Measurements from ENCODE around the gene SCYL2. TPM values are rescaled to one million over a fixed set of nuclear protein-coding genes. Genes with fewer than 3 reads are reported as not detected.
"Not testable (repeated sequence)": the region's sequence is repeated elsewhere in the genome, so short reads cannot be mapped to it uniquely, and the experiment has no call there.

Gene SCYL2
- total RNA-seq, 1 donor from 2014 or later: 38.7 TPM

DNA sequence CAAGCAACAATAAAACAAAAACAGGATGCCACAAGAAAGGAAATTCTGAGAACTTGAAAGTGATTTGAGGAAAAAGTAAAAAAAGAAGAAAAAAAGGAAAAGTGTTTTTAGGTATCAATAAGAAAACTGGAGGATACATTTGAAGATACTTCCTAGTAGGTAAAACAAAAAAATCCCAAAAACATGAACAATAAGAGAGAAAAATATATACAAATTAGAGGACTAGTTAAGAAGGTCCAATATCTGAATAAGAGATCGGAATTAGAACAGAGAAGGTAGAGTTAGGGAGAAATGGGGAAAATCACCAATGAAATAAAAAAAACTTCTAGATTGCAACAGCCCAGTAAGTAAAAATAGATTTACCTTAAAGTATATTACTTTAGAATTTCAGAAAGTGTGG, 8.8 kb upstream of the SCYL2 start:
- ATAC-seq (ENCODE audit: low read depth): no peak
- H3K4me1 Mint-ChIP-seq: no peaks in the 10 kb centered on the region
- POLR2A ChIA-PET: no interaction called here

DNA sequence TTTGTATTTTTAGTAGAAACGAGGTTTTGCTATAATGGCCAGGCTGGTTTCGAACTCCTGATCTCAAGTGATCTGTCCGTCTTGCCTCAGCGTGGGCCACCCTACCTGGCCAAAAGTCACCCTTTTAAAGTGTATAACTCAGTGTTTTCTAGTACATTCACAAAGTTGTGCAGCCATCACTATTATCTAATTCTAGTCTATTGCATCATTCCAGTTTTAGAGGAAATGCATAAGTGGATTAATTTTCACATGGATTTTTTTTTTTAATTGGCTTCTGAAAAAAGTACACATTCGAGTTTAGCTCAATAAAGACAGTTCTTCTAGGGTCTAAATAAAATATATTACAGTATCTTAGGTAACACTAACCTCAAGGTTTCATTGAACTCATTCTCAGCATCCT, 3.8 kb upstream of the SCYL2 start:
- ATAC-seq (ENCODE audit: low read depth) (no peak), DNase-seq (no peak)
- H3K4me1 Mint-ChIP-seq: peaks cover 13% of the 10 kb centered on the region
- H3K36me3 Mint-ChIP-seq (ENCODE audit: low read depth): peaks cover 5% of the 10 kb centered on the region
- no peak overlapping the region for H3K4me3 Mint-ChIP-seq
- no peaks in the 10 kb centered on the region for H3K27me3 Mint-ChIP-seq
- TF ChIP-seq, protein P1, sequence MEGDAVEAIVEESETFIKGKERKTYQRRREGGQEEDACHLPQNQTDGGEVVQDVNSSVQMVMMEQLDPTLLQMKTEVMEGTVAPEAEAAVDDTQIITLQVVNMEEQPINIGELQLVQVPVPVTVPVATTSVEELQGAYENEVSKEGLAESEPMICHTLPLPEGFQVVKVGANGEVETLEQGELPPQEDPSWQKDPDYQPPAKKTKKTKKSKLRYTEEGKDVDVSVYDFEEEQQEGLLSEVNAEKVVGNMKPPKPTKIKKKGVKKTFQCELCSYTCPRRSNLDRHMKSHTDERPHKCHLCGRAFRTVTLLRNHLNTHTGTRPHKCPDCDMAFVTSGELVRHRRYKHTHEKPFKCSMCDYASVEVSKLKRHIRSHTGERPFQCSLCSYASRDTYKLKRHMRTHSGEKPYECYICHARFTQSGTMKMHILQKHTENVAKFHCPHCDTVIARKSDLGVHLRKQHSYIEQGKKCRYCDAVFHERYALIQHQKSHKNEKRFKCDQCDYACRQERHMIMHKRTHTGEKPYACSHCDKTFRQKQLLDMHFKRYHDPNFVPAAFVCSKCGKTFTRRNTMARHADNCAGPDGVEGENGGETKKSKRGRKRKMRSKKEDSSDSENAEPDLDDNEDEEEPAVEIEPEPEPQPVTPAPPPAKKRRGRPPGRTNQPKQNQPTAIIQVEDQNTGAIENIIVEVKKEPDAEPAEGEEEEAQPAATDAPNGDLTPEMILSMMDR (IDR thresholded peaks at IDR 0.05): no peak
- no peak overlapping the region for H3K27ac Mint-ChIP-seq
- intact Hi-C loops (cut with micrococcal nuclease): loop anchor here (10.0 kb wide), 1 partner anchor 1618 kb away; the partner anchor contains the start of genes APAF1 and IKBIP
- no peaks in the 10 kb centered on the region for H3K9me3 Mint-ChIP-seq
- ChIA-PET POLR2A (no interaction called here), CTCF (no interaction called here)

More for the DNA sequence above, 8.8 kb upstream of the SCYL2 start:
- H3K36me3 Mint-ChIP-seq (ENCODE audit: low read depth): no peaks in the 10 kb centered on the region
- no peak overlapping the region for H3K27ac Mint-ChIP-seq
- H3K4me3 Mint-ChIP-seq: no peak overlapping the region
- no peaks in the 10 kb centered on the region for H3K9me3 Mint-ChIP-seq
- no peak for DNase-seq
- no peaks in the 10 kb centered on the region for H3K27me3 Mint-ChIP-seq
- TF ChIP-seq, protein P1 (IDR thresholded peaks at IDR 0.05): no peak
- CTCF ChIA-PET: no interaction called here
- intact Hi-C loops (cut with micrococcal nuclease): no loop called here

DNA sequence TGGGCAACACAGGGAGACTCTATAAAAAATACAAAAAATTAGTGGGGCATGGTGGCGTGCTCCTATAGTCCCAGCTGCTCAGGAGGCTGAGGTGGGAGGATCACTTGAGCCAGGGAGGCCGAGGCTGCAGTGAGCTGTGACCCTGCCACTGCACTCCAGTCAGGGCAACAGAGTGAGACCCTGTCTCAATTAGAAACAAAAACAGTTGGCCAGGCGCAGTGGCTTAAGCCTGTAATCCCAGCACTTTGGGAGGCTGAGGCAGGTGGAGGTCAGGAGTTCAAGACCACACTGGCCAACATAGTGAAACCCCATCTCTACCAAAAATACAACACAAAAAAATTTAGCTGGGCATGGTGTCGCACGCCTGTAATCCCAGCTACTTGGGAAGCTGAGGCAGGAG, 1.9 kb upstream of the SCYL2 start:
- CTCF ChIA-PET; H3K4me3 Mint-ChIP-seq; H3K27me3 Mint-ChIP-seq; H3K36me3 Mint-ChIP-seq (ENCODE audit: low read depth); H3K27ac Mint-ChIP-seq; H3K9me3 Mint-ChIP-seq; ATAC-seq (ENCODE audit: low read depth); DNase-seq; POLR2A ChIA-PET: not testable (repeated sequence)
- H3K4me1 Mint-ChIP-seq: peaks cover 27% of the 10 kb centered on the region
- intact Hi-C loops (cut with micrococcal nuclease): loop anchor here (5.0 to 10.0 kb wide), 2 partner anchors 1620 to 1763 kb away; partner anchors contain the start of genes APAF1 and IKBIP

DNA sequence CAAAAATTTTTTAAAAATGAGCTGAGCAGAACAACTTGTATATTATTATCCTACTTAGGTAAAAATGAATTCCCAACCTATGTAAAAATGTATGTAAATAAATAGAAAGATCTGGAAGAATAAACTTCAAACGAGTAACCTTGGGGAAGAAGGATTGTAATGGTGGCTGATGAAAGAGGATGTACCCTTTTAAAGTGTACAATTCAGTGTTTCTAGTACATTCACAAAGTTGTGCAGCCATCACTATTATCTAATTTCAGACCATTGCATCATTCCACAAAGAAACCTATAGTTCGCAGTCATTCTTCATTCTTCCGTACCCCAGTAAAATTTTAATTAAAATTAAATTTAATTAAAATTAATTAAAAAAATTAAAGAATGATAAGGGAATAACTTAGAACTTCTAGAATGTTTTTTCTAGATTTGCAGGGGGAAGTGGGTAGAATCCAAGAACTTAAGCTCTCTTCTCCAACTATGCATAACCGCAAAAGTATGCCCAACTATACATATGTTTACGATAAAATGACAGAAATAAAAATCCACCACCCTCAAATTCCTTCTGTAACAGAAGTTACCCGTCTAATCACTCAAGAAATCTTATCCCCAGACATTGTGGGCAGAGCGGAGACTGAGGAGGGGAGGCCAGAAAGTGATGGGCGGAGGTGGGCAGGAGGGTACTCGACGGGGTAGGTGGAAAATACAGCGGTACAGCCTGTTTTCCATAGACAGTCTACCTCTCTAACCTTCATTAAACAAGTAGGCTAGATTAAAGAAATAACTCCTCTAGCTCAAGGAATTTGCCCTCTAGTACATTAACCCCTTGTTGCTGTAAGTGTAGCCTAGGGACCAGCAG, 1.0 kb upstream of the SCYL2 start:
- TF ChIP-seq, protein P1 (IDR thresholded peaks at IDR 0.05): no peak
- Mint-ChIP-seq H3K27ac (peak overlapping the region; percentile 95), H3K4me3 (peak overlapping the region; percentile 99), H3K36me3 (ENCODE audit: low read depth) (peaks cover 7% of the 10 kb centered on the region), H3K9me3 (no peaks in the 10 kb centered on the region), H3K27me3 (no peaks in the 10 kb centered on the region), H3K4me1 (peaks cover 33% of the 10 kb centered on the region)
- intact Hi-C loops (cut with micrococcal nuclease): loop anchor here (2.0 to 10.0 kb wide), 3 partner anchors 1621 to 1797 kb away; partner anchors contain the start of genes APAF1 and IKBIP
- DNase-seq (no peak), ATAC-seq (ENCODE audit: low read depth) (no peak)
- ChIA-PET CTCF (no interaction called here), POLR2A (interaction anchor here (0.9 to 2.6 kb wide), 2 partner anchors 65 to 102 kb away, joined by 3 to 26 read pairs; partner anchors contain the start of gene ACTR6)

DNA sequence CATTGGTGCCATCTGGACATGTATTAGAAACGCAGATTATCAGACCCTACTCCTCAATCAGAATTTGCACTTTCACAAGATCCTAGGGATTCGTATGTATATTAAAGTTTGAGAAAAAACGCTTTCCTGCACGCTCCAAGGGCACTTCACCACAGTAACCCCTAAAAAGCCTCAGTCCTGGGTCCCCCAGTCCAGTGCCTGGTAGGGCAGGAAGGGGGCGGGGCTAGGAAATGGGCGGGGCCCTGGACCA, 467 bp upstream of the SCYL2 start:
- Mint-ChIP-seq H3K4me1 (peaks cover 34% of the 10 kb centered on the region), H3K27ac (peak overlapping the region; percentile 95), H3K36me3 (ENCODE audit: low read depth) (peaks cover 8% of the 10 kb centered on the region), H3K27me3 (no peaks in the 10 kb centered on the region), H3K4me3 (peak overlapping the region; percentile 99), H3K9me3 (no peaks in the 10 kb centered on the region)
- CTCF ChIA-PET: no interaction called here
- POLR2A ChIA-PET: interaction anchor here (0.7 to 2.6 kb wide), 3 partner anchors 66 to 962 kb away, joined by 3 to 26 read pairs (median 5); partner anchors contain the start of gene ACTR6
- no peak for DNase-seq
- intact Hi-C loops (cut with micrococcal nuclease): loop anchor here (2.0 to 10.0 kb wide), 3 partner anchors 1622 to 1796 kb away; partner anchors contain the start of genes APAF1 and IKBIP
- TF ChIP-seq, protein P1 (IDR thresholded peaks at IDR 0.05): no peak
- ATAC-seq (ENCODE audit: low read depth): peak; percentile 83

Measured in activated B cell treated with CpG ODN at 0.5 μM for 24 hours (primary cell).